ENCODE results near the gene RPS6KA2. TPM values are rescaled to one million over a fixed set of nuclear protein-coding genes. Genes with fewer than 3 reads are reported as not detected.

RPS6KA2 gene
- total and polyA plus RNA-seq, 2 experiments from 2014 or later = 19.3 to 24.0 TPM

DNA sequence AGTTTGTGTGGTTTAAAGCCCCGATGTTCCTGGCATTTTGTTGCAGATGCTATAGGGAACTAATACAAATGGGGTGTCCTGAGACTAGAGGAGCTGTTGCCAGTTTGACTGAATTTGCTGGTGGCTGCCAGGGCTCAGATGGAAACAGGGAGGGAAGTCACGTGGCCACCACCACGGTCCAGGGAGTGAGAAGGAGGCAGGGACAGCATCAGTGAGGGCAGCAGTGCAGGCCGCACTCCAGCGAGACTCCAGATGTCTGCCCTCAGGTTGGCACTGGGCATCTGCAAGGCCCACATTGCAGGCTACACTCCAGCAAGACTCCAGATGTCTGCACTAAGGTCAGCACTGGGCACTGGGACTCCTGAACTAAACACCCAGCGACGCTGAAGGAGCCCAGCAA lies 126.8 kb downstream of the RPS6KA2 start:
- H3K27ac ChIP-seq = no peak overlapping the region
- no peak overlapping the region for H3K4me3 ChIP-seq
- no peaks in the 10 kb centered on the region for H3K36me3 ChIP-seq
- DNase-seq (ENCODE audit: low read depth in 1 of 2, low spot score in 1 of 2) = no peak
- TF ChIP-seq, protein P1, sequence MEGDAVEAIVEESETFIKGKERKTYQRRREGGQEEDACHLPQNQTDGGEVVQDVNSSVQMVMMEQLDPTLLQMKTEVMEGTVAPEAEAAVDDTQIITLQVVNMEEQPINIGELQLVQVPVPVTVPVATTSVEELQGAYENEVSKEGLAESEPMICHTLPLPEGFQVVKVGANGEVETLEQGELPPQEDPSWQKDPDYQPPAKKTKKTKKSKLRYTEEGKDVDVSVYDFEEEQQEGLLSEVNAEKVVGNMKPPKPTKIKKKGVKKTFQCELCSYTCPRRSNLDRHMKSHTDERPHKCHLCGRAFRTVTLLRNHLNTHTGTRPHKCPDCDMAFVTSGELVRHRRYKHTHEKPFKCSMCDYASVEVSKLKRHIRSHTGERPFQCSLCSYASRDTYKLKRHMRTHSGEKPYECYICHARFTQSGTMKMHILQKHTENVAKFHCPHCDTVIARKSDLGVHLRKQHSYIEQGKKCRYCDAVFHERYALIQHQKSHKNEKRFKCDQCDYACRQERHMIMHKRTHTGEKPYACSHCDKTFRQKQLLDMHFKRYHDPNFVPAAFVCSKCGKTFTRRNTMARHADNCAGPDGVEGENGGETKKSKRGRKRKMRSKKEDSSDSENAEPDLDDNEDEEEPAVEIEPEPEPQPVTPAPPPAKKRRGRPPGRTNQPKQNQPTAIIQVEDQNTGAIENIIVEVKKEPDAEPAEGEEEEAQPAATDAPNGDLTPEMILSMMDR (IDR thresholded peaks at IDR 0.05; ENCODE audit: low read depth, low read length) = no peak
- H3K4me1 ChIP-seq (ENCODE audit: low read depth) = peaks cover 11% of the 10 kb centered on the region
- H3K27me3 ChIP-seq = no peaks in the 10 kb centered on the region
- H3K9me3 ChIP-seq (ENCODE audit: low read depth) = no peaks in the 10 kb centered on the region

DNA sequence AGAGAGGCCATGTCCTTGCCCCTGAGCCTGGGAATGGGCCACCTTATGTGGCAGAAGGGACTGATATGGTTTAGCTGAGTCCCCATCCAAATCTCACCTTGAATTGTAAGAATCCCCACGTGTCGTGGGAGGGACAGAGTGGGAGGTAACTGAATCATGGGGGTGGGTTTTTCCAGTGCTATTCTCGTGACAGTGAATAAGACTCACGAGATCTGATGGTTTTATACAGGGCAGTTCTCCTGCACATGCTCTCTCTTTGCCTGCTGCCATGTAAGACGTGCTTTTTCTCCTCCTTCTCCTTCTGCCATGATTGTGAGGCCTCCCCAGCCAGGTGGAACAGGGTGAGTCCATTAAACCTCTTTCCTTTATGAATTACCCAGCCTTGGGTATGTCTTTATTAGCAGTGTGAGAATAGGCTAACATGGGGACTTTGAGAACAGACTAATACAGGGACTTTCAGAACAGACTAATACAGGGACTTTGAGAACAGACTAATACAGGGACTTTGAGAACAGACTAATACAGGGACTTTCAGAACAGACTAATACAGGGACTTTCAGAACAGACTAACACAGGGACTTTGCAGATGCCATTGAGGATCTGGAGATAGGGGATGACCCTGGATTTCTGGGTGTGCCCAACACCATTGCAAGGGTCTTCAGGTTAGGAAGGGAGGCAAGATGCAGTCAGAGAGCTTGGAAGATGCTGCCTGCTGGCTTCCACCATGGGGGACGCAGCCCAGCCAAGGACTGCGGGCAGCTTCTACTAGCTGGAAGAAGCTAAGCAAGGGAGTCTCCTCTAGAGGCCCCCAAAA lies 127.5 kb downstream of the RPS6KA2 start:
- H3K27ac ChIP-seq = no peak overlapping the region
- peaks cover 11% of the 10 kb centered on the region for H3K4me1 ChIP-seq (ENCODE audit: low read depth)
- TF ChIP-seq, protein P1 (IDR thresholded peaks at IDR 0.05; ENCODE audit: low read depth, low read length) = no peak
- no peaks in the 10 kb centered on the region for H3K9me3 ChIP-seq (ENCODE audit: low read depth)
- H3K36me3 ChIP-seq = no peaks in the 10 kb centered on the region
- H3K4me3 ChIP-seq = no peak overlapping the region
- no peak for DNase-seq (ENCODE audit: low read depth in 1 of 2, low spot score in 1 of 2)
- no peaks in the 10 kb centered on the region for H3K27me3 ChIP-seq

DNA sequence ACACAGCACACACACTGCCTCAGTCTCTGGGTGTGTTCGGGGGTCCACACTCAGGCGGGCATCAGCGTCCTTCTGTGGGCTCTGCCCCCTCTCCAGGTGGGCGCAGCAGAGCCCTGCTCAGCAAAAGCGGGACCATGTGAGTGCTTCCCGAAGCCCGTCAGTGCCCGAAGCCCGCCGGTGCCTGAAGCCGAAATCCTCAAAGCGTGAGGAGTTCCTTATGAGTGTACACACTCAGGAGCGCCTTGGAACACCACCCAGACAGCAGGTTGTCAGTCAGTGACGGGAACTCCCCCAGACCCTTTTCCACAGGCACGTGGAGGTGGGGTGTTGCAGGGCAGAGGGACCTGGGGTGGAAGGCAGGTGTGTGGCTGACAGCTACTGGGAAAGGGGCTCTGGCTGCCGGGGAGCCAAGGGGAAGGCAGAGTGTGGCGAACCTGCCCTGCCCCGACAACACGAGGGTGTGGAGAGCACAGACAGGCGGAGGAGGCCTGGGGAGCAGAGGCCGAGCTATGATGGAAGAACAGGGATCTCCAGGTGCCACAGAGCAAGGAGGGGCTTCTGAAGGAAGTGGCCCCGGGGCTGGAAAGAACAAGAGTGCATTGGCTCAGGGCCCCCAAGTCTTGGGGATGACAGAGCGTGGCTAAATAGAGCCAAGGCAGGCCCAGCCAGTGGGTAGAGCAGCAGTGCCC lies 128.2 kb downstream of the RPS6KA2 start:
- H3K27ac ChIP-seq = no peak overlapping the region
- no peaks in the 10 kb centered on the region for H3K27me3 ChIP-seq
- no peak for DNase-seq (ENCODE audit: low read depth in 1 of 2, low spot score in 1 of 2)
- H3K9me3 ChIP-seq (ENCODE audit: low read depth) = no peaks in the 10 kb centered on the region
- no peak overlapping the region for H3K4me3 ChIP-seq
- no peaks in the 10 kb centered on the region for H3K36me3 ChIP-seq
- TF ChIP-seq, protein P1 (IDR thresholded peaks at IDR 0.05; ENCODE audit: low read depth, low read length) = no peak
- peaks cover 11% of the 10 kb centered on the region for H3K4me1 ChIP-seq (ENCODE audit: low read depth)

DNA sequence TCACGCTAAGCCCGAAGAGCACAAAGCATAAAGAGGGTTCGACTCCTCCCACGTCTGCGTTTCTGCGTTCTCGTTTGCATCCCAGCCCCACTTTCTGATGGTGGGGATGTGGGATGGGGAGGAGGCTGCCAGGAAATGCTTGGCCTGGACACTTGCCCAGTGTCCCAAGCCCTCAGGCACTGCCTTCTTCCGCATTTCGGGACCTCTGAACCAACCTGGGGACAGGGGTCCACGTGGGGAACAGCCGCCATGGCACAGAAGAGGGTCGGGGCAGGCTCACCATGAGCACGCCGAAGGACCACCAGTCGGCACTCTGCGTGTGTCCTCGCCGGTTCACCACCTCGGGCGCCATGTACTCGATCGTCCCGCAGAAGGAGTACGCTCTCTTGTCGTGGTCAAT lies 128.8 kb downstream of the RPS6KA2 start:
- DNase-seq (ENCODE audit: low read depth in 1 of 2, low spot score in 1 of 2) = no peak
- no peaks in the 10 kb centered on the region for H3K36me3 ChIP-seq
- no peaks in the 10 kb centered on the region for H3K27me3 ChIP-seq
- H3K4me3 ChIP-seq = no peak overlapping the region
- no peaks in the 10 kb centered on the region for H3K9me3 ChIP-seq (ENCODE audit: low read depth)
- no peak overlapping the region for H3K27ac ChIP-seq
- peaks cover 11% of the 10 kb centered on the region for H3K4me1 ChIP-seq (ENCODE audit: low read depth)
- TF ChIP-seq, protein P1 (IDR thresholded peaks at IDR 0.05; ENCODE audit: low read depth, low read length) = no peak

DNA sequence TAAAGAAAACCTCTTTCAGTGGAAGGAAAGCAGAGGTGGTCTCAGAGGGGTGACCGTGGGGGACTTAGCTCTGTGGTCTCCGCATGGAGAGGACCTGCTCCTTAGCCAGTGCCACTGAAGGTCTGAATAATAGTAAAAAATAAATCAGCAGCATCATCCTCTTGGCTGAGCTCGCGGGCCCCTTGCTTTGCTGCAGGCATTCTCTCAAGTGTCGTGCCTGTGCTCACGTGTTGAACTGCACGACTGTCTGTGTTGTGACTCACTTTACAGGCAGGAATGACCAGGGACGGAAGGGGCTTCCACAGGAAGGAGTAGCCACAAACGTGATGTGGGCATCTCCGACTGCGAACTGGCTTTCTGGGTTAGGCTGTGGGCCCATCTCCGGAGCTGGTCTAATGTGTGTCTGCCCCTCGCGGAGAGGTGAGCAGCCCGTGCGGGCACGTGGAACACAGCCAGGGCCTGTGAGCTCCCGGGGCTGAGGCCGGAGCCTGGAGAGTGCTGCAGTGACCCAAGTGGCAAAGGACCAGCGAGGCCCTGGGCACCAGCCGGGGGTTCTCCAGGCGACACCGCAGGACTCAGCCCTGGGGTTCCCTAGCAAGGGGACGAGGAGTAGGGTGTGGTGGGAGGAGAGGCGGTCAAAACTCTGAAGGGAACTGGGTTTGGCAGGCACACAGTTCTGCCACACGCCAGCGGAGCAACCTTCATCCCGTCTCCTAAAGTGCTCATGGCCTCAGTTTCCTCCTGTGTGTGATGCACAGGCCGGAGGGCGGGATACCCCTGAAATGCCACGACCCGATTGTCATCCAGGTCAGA lies 129.8 kb downstream of the RPS6KA2 start:
- H3K27ac ChIP-seq = no peak overlapping the region
- no peak overlapping the region for H3K4me3 ChIP-seq
- no peaks in the 10 kb centered on the region for H3K36me3 ChIP-seq
- DNase-seq (ENCODE audit: low read depth in 1 of 2, low spot score in 1 of 2) = no peak
- no peaks in the 10 kb centered on the region for H3K27me3 ChIP-seq
- TF ChIP-seq, protein P1 (IDR thresholded peaks at IDR 0.05; ENCODE audit: low read depth, low read length) = no peak
- peaks cover 6% of the 10 kb centered on the region for H3K4me1 ChIP-seq (ENCODE audit: low read depth)
- no peaks in the 10 kb centered on the region for H3K9me3 ChIP-seq (ENCODE audit: low read depth)
